HEK293 (cell line): ENCODE results near the gene RIMKLA.
A peak's percentile ranks its signal among the peaks of the same experiment; 100 is the strongest.

Source experiments
- MYNN ChIP-seq: fragments of 450-650 bp; formaldehyde crosslinking; IDR thresholded peaks from 2 replicates; pipeline ENCODE4 v1.5.1; 2016; ENCODE audit warnings: missing biosample characterization, missing genetic modification characterization, borderline replicate concordance
- PRDM1 ChIP-seq: fragments of 450-650 bp; formaldehyde crosslinking; IDR thresholded peaks from 2 replicates; pipeline ENCODE4; 2016; ENCODE audit warnings: missing biosample characterization, missing genetic modification characterization
- REPIN1 ChIP-seq: fragments of 450-650 bp; formaldehyde crosslinking; IDR thresholded peaks from 2 replicates; pipeline ENCODE4 v1.5.1; 2017; ENCODE audit warnings: missing biosample characterization, missing genetic modification characterization, low read depth
- YY1 ChIP-seq: fragments of 450-650 bp; formaldehyde crosslinking; IDR thresholded peaks from 2 replicates; pipeline ENCODE4 v1.5.1; 2018; ENCODE audit warnings: missing biosample characterization, missing genetic modification characterization
- ZFP69B ChIP-seq: fragments of 450-650 bp; formaldehyde crosslinking; IDR thresholded peaks from 2 replicates; pipeline ENCODE4 v1.5.1; 2016; ENCODE audit warnings: missing biosample characterization, missing genetic modification characterization
- ZNF138 ChIP-seq: fragments of 450-650 bp; formaldehyde crosslinking; IDR thresholded peaks from 2 replicates; pipeline ENCODE4 v1.5.1; 2016; ENCODE audit warnings: missing biosample characterization, missing genetic modification characterization, borderline replicate concordance
- ZNF202 ChIP-seq: fragments of 450-650 bp; formaldehyde crosslinking; IDR thresholded peaks from 2 replicates; pipeline ENCODE4 v1.5.1; 2016; ENCODE audit warnings: missing biosample characterization, missing genetic modification characterization, borderline replicate concordance
- ZNF214 ChIP-seq: fragments of 450-650 bp; formaldehyde crosslinking; IDR thresholded peaks from 2 replicates; pipeline ENCODE4 v1.5.1; 2017; ENCODE audit warnings: missing biosample characterization, mild to moderate bottlenecking, missing genetic modification characterization, borderline replicate concordance
- ZNF404 ChIP-seq: fragments of 450-650 bp; formaldehyde crosslinking; IDR thresholded peaks from 2 replicates; pipeline ENCODE4 v1.5.1; 2017; ENCODE audit warnings: missing biosample characterization, missing genetic modification characterization
- ZNF510 ChIP-seq: fragments of 450-650 bp; formaldehyde crosslinking; IDR thresholded peaks from 2 replicates; pipeline ENCODE4 v1.5.1; 2018; ENCODE audit warnings: mild to moderate bottlenecking, missing genetic modification characterization, missing biosample characterization; ENCODE audit not compliant: insufficient replicate concordance
- ZNF521 ChIP-seq: fragments of 450-650 bp; formaldehyde crosslinking; IDR thresholded peaks from 2 replicates; pipeline ENCODE4 v1.5.1; 2017; ENCODE audit warnings: missing biosample characterization, mild to moderate bottlenecking, missing genetic modification characterization
- ZNF549 ChIP-seq: fragments of 450-650 bp; IDR thresholded peaks from 2 replicates; pipeline ENCODE4 v1.5.1; 2018; ENCODE audit warnings: missing biosample characterization, missing genetic modification characterization, mild to moderate bottlenecking, inconsistent platforms, moderate library complexity
- ZNF600 ChIP-seq: fragments of 450-650 bp; formaldehyde crosslinking; IDR thresholded peaks from 2 replicates; pipeline ENCODE4 v1.5.1; 2016; ENCODE audit warnings: missing biosample characterization, missing genetic modification characterization
- ZNF623 ChIP-seq: fragments of 450-650 bp; formaldehyde crosslinking; IDR thresholded peaks from 2 replicates; pipeline ENCODE4 v1.5.1; 2016; ENCODE audit warnings: missing biosample characterization, missing genetic modification characterization
- ZNF654 ChIP-seq: fragments of 450-650 bp; formaldehyde crosslinking; IDR thresholded peaks from 2 replicates; pipeline ENCODE4 v1.5.1; 2016; ENCODE audit warnings: low read depth, missing biosample characterization, missing genetic modification characterization
- ZNF658 ChIP-seq: fragments of 450-650 bp; formaldehyde crosslinking; IDR thresholded peaks from 2 replicates; pipeline ENCODE4; 2016; ENCODE audit warnings: missing biosample characterization, missing genetic modification characterization
- ZNF660 ChIP-seq: fragments of 450-650 bp; IDR thresholded peaks from 2 replicates; pipeline ENCODE4 v1.5.1; 2018; ENCODE audit warnings: missing biosample characterization, mild to moderate bottlenecking, missing genetic modification characterization
- ZNF670 ChIP-seq: fragments of 450-650 bp; formaldehyde crosslinking; IDR thresholded peaks from 2 replicates; pipeline ENCODE4 v1.5.1; 2016; ENCODE audit warnings: missing biosample characterization, missing genetic modification characterization, low read depth
- ZNF677 ChIP-seq: fragments of 450-650 bp; IDR thresholded peaks from 2 replicates; pipeline ENCODE4 v1.5.0; 2018; ENCODE audit warnings: missing biosample characterization, mild to moderate bottlenecking, missing genetic modification characterization, moderate library complexity
- ZNF747 ChIP-seq: fragments of 450-650 bp; formaldehyde crosslinking; IDR thresholded peaks from 2 replicates; pipeline ENCODE4 v1.5.1; 2016; ENCODE audit warnings: missing biosample characterization, missing genetic modification characterization
- ZNF830 ChIP-seq: fragments of 450-650 bp; IDR thresholded peaks from 2 replicates; pipeline ENCODE4 v1.5.0; 2018; ENCODE audit warnings: missing biosample characterization, missing genetic modification characterization, low read depth, mild to moderate bottlenecking, moderate library complexity
- ZNF843 ChIP-seq: fragments of 450-650 bp; formaldehyde crosslinking; IDR thresholded peaks from 2 replicates; pipeline ENCODE4 v1.5.1; 2016; ENCODE audit warnings: missing biosample characterization, missing genetic modification characterization
- TF ChIP-seq, protein P1 (sequence below): fragments of 450-650 bp; formaldehyde crosslinking; IDR thresholded peaks from 2 replicates; pipeline ENCODE4 v1.5.1; 2016; ENCODE audit warnings: missing biosample characterization, missing genetic modification characterization, borderline replicate concordance
- TF ChIP-seq, protein P2 (sequence below): fragments of 450-650 bp; formaldehyde crosslinking; IDR thresholded peaks from 2 replicates; pipeline ENCODE4 v1.5.1; 2016; ENCODE audit warnings: missing biosample characterization, missing genetic modification characterization
- TF ChIP-seq, protein P3 (sequence below): fragments of 450-650 bp; formaldehyde crosslinking; IDR thresholded peaks from 2 replicates; pipeline ENCODE4 v1.5.1; 2017; ENCODE audit warnings: missing biosample characterization, missing genetic modification characterization
- TF ChIP-seq, protein P4 (sequence below): fragments of 450-650 bp; formaldehyde crosslinking; IDR thresholded peaks from 2 replicates; pipeline ENCODE4 v1.5.1; 2016; ENCODE audit warnings: missing biosample characterization, missing genetic modification characterization
- TF ChIP-seq, protein P5 (sequence below): fragments of 450-650 bp; formaldehyde crosslinking; IDR thresholded peaks from 2 replicates; pipeline ENCODE4 v1.5.1; 2016; ENCODE audit warnings: missing biosample characterization, missing genetic modification characterization

The RIMKLA gene

DNA sequence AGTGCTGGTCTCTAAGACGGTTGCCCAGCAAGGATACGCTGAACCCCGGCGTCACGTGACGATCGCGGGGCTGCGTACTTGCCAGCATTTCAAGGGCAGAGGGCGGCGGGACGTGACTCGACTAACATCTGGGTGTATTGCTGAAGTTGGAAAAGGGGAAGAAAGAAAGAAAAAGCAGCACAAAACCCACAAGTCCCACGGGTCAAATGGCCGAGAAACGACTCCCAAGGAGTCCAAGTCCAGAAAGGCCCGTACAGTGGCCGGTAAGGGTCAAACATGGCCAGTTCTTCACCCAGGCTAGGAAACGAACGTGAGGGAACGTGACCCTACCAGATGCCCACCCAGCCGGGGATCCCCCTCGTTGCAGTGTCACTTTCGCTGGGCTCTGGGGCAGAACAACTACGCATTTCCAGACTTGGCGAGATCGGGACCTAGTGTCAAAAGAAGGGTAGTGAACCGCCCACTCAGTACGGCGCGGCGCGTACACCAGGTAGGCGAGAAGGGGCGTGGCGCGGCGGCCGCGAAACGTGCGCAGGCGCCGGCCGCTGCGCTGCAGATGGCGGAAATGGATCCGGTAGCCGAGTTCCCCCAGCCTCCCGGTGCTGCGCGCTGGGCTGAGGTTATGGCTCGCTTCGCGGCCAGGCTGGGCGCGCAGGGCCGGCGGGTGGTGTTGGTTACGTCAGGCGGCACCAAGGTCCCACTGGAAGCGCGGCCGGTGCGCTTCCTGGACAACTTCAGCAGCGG, 75.6 kb downstream of the RIMKLA start, which contains the start of the genes PPCS and ZMYND12 (continued):
- TF ChIP-seq, protein P1, sequence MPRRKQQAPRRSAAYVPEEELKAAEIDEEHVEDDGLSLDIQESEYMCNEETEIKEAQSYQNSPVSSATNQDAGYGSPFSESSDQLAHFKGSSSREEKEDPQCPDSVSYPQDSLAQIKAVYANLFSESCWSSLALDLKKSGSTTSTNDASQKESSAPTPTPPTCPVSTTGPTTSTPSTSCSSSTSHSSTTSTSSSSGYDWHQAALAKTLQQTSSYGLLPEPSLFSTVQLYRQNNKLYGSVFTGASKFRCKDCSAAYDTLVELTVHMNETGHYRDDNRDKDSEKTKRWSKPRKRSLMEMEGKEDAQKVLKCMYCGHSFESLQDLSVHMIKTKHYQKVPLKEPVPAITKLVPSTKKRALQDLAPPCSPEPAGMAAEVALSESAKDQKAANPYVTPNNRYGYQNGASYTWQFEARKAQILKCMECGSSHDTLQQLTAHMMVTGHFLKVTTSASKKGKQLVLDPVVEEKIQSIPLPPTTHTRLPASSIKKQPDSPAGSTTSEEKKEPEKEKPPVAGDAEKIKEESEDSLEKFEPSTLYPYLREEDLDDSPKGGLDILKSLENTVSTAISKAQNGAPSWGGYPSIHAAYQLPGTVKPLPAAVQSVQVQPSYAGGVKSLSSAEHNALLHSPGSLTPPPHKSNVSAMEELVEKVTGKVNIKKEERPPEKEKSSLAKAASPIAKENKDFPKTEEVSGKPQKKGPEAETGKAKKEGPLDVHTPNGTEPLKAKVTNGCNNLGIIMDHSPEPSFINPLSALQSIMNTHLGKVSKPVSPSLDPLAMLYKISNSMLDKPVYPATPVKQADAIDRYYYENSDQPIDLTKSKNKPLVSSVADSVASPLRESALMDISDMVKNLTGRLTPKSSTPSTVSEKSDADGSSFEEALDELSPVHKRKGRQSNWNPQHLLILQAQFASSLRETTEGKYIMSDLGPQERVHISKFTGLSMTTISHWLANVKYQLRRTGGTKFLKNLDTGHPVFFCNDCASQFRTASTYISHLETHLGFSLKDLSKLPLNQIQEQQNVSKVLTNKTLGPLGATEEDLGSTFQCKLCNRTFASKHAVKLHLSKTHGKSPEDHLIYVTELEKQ (tag by site-specific recombination) = no peak; the same call in 1 of the 2 replicates
- TF ChIP-seq ZNF202 = no peak
- TF ChIP-seq, protein P2, sequence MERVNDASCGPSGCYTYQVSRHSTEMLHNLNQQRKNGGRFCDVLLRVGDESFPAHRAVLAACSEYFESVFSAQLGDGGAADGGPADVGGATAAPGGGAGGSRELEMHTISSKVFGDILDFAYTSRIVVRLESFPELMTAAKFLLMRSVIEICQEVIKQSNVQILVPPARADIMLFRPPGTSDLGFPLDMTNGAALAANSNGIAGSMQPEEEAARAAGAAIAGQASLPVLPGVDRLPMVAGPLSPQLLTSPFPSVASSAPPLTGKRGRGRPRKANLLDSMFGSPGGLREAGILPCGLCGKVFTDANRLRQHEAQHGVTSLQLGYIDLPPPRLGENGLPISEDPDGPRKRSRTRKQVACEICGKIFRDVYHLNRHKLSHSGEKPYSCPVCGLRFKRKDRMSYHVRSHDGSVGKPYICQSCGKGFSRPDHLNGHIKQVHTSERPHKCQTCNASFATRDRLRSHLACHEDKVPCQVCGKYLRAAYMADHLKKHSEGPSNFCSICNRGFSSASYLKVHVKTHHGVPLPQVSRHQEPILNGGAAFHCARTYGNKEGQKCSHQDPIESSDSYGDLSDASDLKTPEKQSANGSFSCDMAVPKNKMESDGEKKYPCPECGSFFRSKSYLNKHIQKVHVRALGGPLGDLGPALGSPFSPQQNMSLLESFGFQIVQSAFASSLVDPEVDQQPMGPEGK = no peak; the same call in 1 of the 2 replicates
- no peak for TF ChIP-seq ZNF670 (tag by site-specific recombination)
- no peak for TF ChIP-seq PRDM1 (tag by site-specific recombination)
- TF ChIP-seq ZNF658 (tag by site-specific recombination) = no peak
- no peak for TF ChIP-seq ZNF138
- TF ChIP-seq ZNF660 (tag by site-specific recombination) = no peak
- TF ChIP-seq, protein P3, sequence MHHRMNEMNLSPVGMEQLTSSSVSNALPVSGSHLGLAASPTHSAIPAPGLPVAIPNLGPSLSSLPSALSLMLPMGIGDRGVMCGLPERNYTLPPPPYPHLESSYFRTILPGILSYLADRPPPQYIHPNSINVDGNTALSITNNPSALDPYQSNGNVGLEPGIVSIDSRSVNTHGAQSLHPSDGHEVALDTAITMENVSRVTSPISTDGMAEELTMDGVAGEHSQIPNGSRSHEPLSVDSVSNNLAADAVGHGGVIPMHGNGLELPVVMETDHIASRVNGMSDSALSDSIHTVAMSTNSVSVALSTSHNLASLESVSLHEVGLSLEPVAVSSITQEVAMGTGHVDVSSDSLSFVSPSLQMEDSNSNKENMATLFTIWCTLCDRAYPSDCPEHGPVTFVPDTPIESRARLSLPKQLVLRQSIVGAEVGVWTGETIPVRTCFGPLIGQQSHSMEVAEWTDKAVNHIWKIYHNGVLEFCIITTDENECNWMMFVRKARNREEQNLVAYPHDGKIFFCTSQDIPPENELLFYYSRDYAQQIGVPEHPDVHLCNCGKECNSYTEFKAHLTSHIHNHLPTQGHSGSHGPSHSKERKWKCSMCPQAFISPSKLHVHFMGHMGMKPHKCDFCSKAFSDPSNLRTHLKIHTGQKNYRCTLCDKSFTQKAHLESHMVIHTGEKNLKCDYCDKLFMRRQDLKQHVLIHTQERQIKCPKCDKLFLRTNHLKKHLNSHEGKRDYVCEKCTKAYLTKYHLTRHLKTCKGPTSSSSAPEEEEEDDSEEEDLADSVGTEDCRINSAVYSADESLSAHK (tag by site-specific recombination) = no peak
- TF ChIP-seq ZNF830 (tag by site-specific recombination) = no peak
- TF ChIP-seq, protein P4, sequence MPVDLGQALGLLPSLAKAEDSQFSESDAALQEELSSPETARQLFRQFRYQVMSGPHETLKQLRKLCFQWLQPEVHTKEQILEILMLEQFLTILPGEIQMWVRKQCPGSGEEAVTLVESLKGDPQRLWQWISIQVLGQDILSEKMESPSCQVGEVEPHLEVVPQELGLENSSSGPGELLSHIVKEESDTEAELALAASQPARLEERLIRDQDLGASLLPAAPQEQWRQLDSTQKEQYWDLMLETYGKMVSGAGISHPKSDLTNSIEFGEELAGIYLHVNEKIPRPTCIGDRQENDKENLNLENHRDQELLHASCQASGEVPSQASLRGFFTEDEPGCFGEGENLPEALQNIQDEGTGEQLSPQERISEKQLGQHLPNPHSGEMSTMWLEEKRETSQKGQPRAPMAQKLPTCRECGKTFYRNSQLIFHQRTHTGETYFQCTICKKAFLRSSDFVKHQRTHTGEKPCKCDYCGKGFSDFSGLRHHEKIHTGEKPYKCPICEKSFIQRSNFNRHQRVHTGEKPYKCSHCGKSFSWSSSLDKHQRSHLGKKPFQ (tag by site-specific recombination) = no peak
- TF ChIP-seq ZNF623 (tag by site-specific recombination) = no peak
- no peak for TF ChIP-seq ZNF677 (tag by site-specific recombination)
- TF ChIP-seq ZNF600 (tag by site-specific recombination) = peak; percentile 94
- TF ChIP-seq ZFP69B (tag by site-specific recombination) = 0 out of 2 replicates have a peak, but pooled peaks have one; percentile 15
- TF ChIP-seq ZNF404 (tag by site-specific recombination) = no peak
- no peak for TF ChIP-seq ZNF654 (tag by site-specific recombination)
- TF ChIP-seq ZNF549 (tag by site-specific recombination) = no peak
- peak; percentile 84 for TF ChIP-seq YY1
- TF ChIP-seq ZNF510 (tag by site-specific recombination) = no peak
- no peak for TF ChIP-seq REPIN1 (tag by site-specific recombination)
- TF ChIP-seq ZNF214 (tag by site-specific recombination) = no peak
- no peak for TF ChIP-seq ZNF843 (tag by site-specific recombination)
- no peak for TF ChIP-seq ZNF747
- no peak for TF ChIP-seq MYNN
- TF ChIP-seq, protein P5, sequence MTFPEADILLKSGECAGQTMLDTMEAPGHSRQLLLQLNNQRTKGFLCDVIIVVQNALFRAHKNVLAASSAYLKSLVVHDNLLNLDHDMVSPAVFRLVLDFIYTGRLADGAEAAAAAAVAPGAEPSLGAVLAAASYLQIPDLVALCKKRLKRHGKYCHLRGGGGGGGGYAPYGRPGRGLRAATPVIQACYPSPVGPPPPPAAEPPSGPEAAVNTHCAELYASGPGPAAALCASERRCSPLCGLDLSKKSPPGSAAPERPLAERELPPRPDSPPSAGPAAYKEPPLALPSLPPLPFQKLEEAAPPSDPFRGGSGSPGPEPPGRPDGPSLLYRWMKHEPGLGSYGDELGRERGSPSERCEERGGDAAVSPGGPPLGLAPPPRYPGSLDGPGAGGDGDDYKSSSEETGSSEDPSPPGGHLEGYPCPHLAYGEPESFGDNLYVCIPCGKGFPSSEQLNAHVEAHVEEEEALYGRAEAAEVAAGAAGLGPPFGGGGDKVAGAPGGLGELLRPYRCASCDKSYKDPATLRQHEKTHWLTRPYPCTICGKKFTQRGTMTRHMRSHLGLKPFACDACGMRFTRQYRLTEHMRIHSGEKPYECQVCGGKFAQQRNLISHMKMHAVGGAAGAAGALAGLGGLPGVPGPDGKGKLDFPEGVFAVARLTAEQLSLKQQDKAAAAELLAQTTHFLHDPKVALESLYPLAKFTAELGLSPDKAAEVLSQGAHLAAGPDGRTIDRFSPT (tag by site-specific recombination) = peak; percentile 69
- no peak for TF ChIP-seq ZNF521
